Choroid plexus epithelial cell (primary cell): ENCODE measurements around the gene SLIRP.
A peak's percentile ranks its signal among the peaks of the same experiment; 100 is the strongest.
"Not testable (repeated sequence)": the region's sequence is repeated elsewhere in the genome, so short reads cannot be mapped to it uniquely, and the experiment has no call there.

Experiments used
- DNase-seq: peaks from one replicate; pipeline ENCODE4 v3.0.0-alpha.2; 2010; ENCODE audit warnings: low read depth
- H3K4me3 ChIP-seq: 2 replicates; pipeline ENCODE4 v1.5.1; 2011; ENCODE audit warnings: low read depth, mild to moderate bottlenecking, control low read depth, low read length, moderate library complexity
- CTCF ChIP-seq: conservative IDR thresholded peaks from 2 replicates; pipeline ENCODE4 v1.5.1; 2011; ENCODE audit warnings: low read depth, mild to moderate bottlenecking, control low read depth, inconsistent platforms, low read length, moderate library complexity

SLIRP gene

DNA sequence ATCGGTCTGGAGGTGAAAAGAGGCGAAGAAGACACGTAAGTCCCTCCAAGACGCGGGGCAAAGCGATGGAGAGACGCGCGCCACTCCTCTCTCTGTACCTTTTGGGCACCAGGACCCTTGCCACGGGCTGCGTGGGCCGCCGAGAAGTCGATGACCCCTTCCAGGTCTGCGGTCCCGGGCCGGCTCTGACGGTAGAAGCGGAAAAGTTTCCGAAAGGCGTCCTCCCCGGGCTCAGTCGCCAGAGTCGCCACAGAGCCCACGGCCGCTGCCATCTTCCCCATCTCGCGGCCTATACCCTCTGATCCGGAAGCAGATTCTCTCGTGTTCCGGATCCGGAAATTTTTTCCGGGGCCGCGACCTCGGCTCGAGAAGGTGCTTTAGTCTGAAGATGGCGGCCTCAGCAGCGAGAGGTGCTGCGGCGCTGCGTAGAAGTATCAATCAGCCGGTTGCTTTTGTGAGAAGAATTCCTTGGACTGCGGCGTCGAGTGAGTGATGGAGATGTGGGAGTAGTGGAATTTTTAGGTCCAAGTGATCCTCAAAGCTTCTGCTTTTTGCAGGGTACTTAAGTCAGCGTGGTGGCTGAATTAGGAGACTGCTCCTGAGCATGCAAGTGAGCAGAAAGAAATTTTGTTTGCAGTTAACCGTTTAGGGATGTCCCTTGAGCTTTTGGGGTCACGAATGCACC, at the start of gene SLIRP, which contains the start of gene ALKBH1:
Gene SLIRP (plus strand): TSS at position 380 of the 685 bp plus-strand sequence. CDS start 9 bp downstream, at position 389.
Gene ALKBH1 (minus strand): TSS at position 300 of the 685 bp plus-strand sequence. CDS start 19 bp downstream, at position 281.
- no peak for TF ChIP-seq CTCF
- peak; percentile 80 for DNase-seq
- H3K4me3 ChIP-seq = peak within 1 kb of the TSS; percentile 93

GRCh38 chr14:77659831-77660230, 48.1 kb upstream of the SLIRP start:
- TF ChIP-seq CTCF = no peak
- no peak for DNase-seq
- no peak overlapping the region for H3K4me3 ChIP-seq

- H3K4me3 ChIP-seq = no peak overlapping the region
- no peak for TF ChIP-seq CTCF
- no peak for DNase-seq
These were observed 47.1 kb upstream of the SLIRP start for GRCh38 chr14:77660754-77661153.

- not testable (repeated sequence) for DNase-seq, H3K4me3 ChIP-seq
These were observed 46.3 kb upstream of the SLIRP start for GRCh38 chr14:77661562-77661961.

DNA sequence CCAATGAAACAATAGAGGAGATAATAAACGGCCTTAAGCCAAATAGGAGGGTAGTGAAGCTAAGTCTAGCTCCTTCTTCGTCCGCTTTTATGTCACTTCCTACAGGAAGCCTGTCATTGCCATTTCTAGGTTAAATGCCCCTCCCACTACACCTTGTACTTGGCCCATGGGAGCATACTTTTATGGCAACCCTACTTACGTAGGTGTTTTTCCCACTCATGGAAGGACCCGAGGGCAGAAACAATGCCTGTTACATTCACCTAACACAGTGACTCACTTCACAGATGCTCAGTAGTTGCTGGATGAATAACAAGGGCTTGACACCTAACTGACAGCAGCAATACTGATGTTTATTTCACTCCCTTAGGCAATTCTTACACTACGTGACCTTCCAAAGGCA, 44.6 kb upstream of the SLIRP start:
- no peak overlapping the region for H3K4me3 ChIP-seq
- peak; percentile 18 for DNase-seq
- TF ChIP-seq CTCF = no peak

GRCh38 chr14:77667331-77667730, 40.6 kb upstream of the SLIRP start:
- H3K4me3 ChIP-seq = no peak overlapping the region
- no peak for DNase-seq
- no peak for TF ChIP-seq CTCF

DNA sequence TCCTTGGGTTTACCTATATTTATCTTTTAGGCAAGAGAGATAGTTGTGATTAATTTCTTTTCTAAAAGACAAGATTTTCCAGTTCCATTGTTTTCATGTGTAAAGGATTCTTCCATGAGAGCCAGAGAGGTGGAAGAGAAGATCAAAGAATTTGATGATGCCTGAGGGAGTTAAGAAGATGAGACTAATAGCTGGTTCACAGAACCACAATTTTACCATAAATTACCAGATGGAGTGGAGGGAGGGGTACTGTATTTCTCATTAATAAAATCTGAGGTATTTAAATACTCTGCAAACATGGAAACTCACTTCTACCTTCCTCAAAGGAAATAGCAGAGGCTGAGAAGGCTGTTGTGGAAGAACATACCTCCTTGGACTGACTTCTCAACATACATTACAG, 34.7 kb upstream of the SLIRP start:
- TF ChIP-seq CTCF = no peak
- no peak overlapping the region for H3K4me3 ChIP-seq
- DNase-seq = no peak
